CD4-positive, alpha-beta memory T cell (primary cell): Measurements from ENCODE around the gene LKAAEAR1. TPM values are rescaled to one million over a fixed set of nuclear protein-coding genes. Genes with fewer than 3 reads are reported as not detected.

Source experiments
- CTCF ChIA-PET: fragments of 350-600 bp; sonication (Branson Sonifier 250); formaldehyde crosslinking; loops from one replicate; lab custom pipeline; 2021; ENCODE audit warnings: inconsistent platforms; ENCODE audit not compliant: partially characterized antibody; lab: Charles Lee
- POLR2A ChIA-PET: fragments of 350-600 bp; sonication (Branson Sonifier 250); formaldehyde crosslinking; loops from one replicate; lab custom pipeline; 2021; ENCODE audit not compliant: partially characterized antibody; lab: Charles Lee
- DNase-seq, 5 donors: peaks; one replicate each; pipeline versions ENCODE4 v3.0.0 to v3.0.0-alpha.2; 2020 to 2022; ENCODE audit warnings: mixed read lengths in 1 of 5
- H3K27ac ChIP-seq: one replicate; pipeline ENCODE4 v1.7.0; 2013; ENCODE audit warnings: low read depth, low read length
- H3K27me3 ChIP-seq: 2 replicates; pipeline ENCODE4 v1.7.0; 2013; ENCODE audit warnings: mild to moderate bottlenecking, low read length, moderate library complexity; ENCODE audit not compliant: insufficient read depth
- H3K36me3 ChIP-seq: 2 replicates; pipeline ENCODE4 v1.7.0; 2013; ENCODE audit warnings: mild to moderate bottlenecking, low read length, moderate library complexity; ENCODE audit not compliant: insufficient read depth
- H3K4me1 ChIP-seq: 2 replicates; pipeline ENCODE4 v1.7.0; 2013; ENCODE audit warnings: mild to moderate bottlenecking, low read length, moderate library complexity; ENCODE audit not compliant: insufficient read depth
- H3K4me3 ChIP-seq, 2 donors: one replicate each; pipeline ENCODE4 v1.7.0; 2013; ENCODE audit warnings: low read length in 2 of 2, mild to moderate bottlenecking in 1 of 2
- H3K9me3 ChIP-seq, 2 donors: one replicate each; pipeline ENCODE4 v1.7.0; 2013; ENCODE audit warnings: low read length in 2 of 2, control low read depth in 1 of 2; ENCODE audit not compliant: control insufficient read depth in 1 of 2
- H3K27ac Mint-ChIP-seq, 7 donors: one replicate each; pipeline ENCODE4 v1.8.0; 2020 to 2021; ENCODE audit warnings: mixed read lengths in 7 of 7, mild to moderate bottlenecking in 6 of 7, inconsistent platforms in 3 of 7, moderate library complexity in 3 of 7
- H3K27me3 Mint-ChIP-seq, 2 donors: one replicate each; pipeline ENCODE4 v1.8.0; 2020 to 2021; ENCODE audit warnings: mixed read lengths in 2 of 2
- H3K36me3 Mint-ChIP-seq, 2 donors: one replicate each; pipeline ENCODE4 v1.8.0; 2020 to 2021; ENCODE audit warnings: mixed read lengths in 2 of 2, inconsistent platforms in 1 of 2, mild to moderate bottlenecking in 1 of 2
- H3K4me1 Mint-ChIP-seq, 4 donors: one replicate each; pipeline ENCODE4 v1.8.0; 2020 to 2021; ENCODE audit warnings: mixed read lengths in 4 of 4, mild to moderate bottlenecking in 1 of 4
- H3K4me3 Mint-ChIP-seq, 8 donors: one replicate each; pipeline ENCODE4 v1.8.0; 2020 to 2021; ENCODE audit warnings: mixed read lengths in 8 of 8, mild to moderate bottlenecking in 7 of 8, moderate library complexity in 6 of 8, inconsistent platforms in 3 of 8
- H3K9me3 Mint-ChIP-seq, 8 donors: one replicate each; pipeline ENCODE4 v1.8.0; 2020 to 2021; ENCODE audit warnings: mixed read lengths in 8 of 8, mild to moderate bottlenecking in 5 of 8, inconsistent platforms in 3 of 8, moderate library complexity in 1 of 8
- intact Hi-C: fragments of 100-400 bp; cut with micrococcal nuclease; formaldehyde crosslinking; loops from one replicate; pipeline ENCODE4 v1.15.1; 2023
- polyA plus RNA-seq, 2 donors: library from polyadenylated mRNA; unstranded; fragments of 300-500 nt; fragmentation: Illumina TruSeq; gene quantifications; one replicate each; pipeline ENCODE4 v1.2.3, GENCODE V29; 2021
- total RNA-seq, 2 experiments: library from RNA; stranded (reverse); gene quantifications; one replicate each; pipeline ENCODE4 v1.2.3, GENCODE V29; 2021

The LKAAEAR1 gene
- total and polyA plus RNA-seq, 4 experiments from 2014 or later: 0.30 to 0.63 (median 0.39) TPM; not detected in 1

- H3K27ac ChIP-seq: no peak overlapping the region
- ChIA-PET POLR2A (interaction anchor here (0.5 to 1.7 kb wide), 3 partner anchors 65 to 193 kb away, joined by 3 read pairs; no protein-coding TSS in a partner anchor), CTCF (interaction anchor here (0.8 to 5.2 kb wide), 6 partner anchors 13 to 102 kb away, joined by 3 to 73 read pairs (median 5); partner anchors contain the start of gene SAMD10)
Observed at GRCh38 chr20:64082126-64082731, 2.0 kb downstream of the LKAAEAR1 start.

GRCh38 chr20:64081624-64081964, 2.6 kb downstream of the LKAAEAR1 start:
- peaks cover 0 to 8% of the 10 kb centered on the region in 2 donors for H3K36me3 Mint-ChIP-seq
- peaks cover 11 to 56% (median 31%) of the 10 kb centered on the region in 4 donors for H3K4me1 Mint-ChIP-seq
- DNase-seq: no peak
- no peak overlapping the region for H3K4me3 ChIP-seq
- CTCF ChIA-PET: interaction anchor here (0.5 to 5.2 kb wide), 5 partner anchors 12 to 41 kb away, joined by 3 to 73 read pairs (median 3); no protein-coding TSS in a partner anchor
- H3K4me3 Mint-ChIP-seq: peak overlapping the region; percentile 46 to 86 (median 62)
- H3K27me3 ChIP-seq: no peaks in the 10 kb centered on the region
- POLR2A ChIA-PET: no interaction called here
- peaks cover 37% of the 10 kb centered on the region for H3K4me1 ChIP-seq
- H3K27ac ChIP-seq: no peak overlapping the region
- no peaks in the 10 kb centered on the region for H3K36me3 ChIP-seq
- no peaks in the 10 kb centered on the region for H3K27me3 Mint-ChIP-seq
- peak overlapping the region in 5 of 7 donors; percentile 17 to 89 (median 65) for H3K27ac Mint-ChIP-seq
- intact Hi-C loops: no loop called here
- H3K9me3 Mint-ChIP-seq: peaks cover 0 to 5% (median 0%) of the 10 kb centered on the region in 8 donors
- no peaks in the 10 kb centered on the region for H3K9me3 ChIP-seq

More at GRCh38 chr20:64082126-64082731, 2.0 kb downstream of the LKAAEAR1 start:
- no peak for DNase-seq
- H3K4me3 Mint-ChIP-seq: peak overlapping the region in 7 of 8 donors; percentile 48 to 86 (median 66)
- H3K4me1 Mint-ChIP-seq: peaks cover 11 to 53% (median 29%) of the 10 kb centered on the region in 4 donors
- H3K27ac Mint-ChIP-seq: peak overlapping the region in 5 of 7 donors; percentile 17 to 89 (median 25)
- no peaks in the 10 kb centered on the region for H3K27me3 ChIP-seq
- no peak overlapping the region for H3K4me3 ChIP-seq
- H3K36me3 Mint-ChIP-seq: peaks cover 0 to 8% of the 10 kb centered on the region in 2 donors
- intact Hi-C loops: no loop called here
- no peaks in the 10 kb centered on the region for H3K36me3 ChIP-seq
- H3K4me1 ChIP-seq: peaks cover 30% of the 10 kb centered on the region
- no peaks in the 10 kb centered on the region for H3K27me3 Mint-ChIP-seq
- H3K9me3 Mint-ChIP-seq: peaks cover 0 to 8% (median 0%) of the 10 kb centered on the region in 8 donors
- H3K9me3 ChIP-seq: no peaks in the 10 kb centered on the region

- POLR2A ChIA-PET: interaction anchor here (3.3 kb wide), 1 partner anchor 344 kb away, joined by 22 read pairs; the partner anchor contains the start of gene LIME1
- intact Hi-C loops: no loop called here
- H3K4me3 ChIP-seq: no peak overlapping the region
- no peaks in the 10 kb centered on the region for H3K9me3 ChIP-seq
- Mint-ChIP-seq H3K27me3 (no peaks in the 10 kb centered on the region), H3K27ac (peak overlapping the region; percentile 82 to 94 (median 89)), H3K9me3 (peaks cover 0 to under 1% (median 0%) of the 10 kb centered on the region in 8 donors), H3K4me3 (peak overlapping the region; percentile 76 to 86 (median 81)), H3K36me3 (peaks cover 0 to 10% of the 10 kb centered on the region in 2 donors), H3K4me1 (peaks cover 11 to 56% (median 34%) of the 10 kb centered on the region in 4 donors)
- no peaks in the 10 kb centered on the region for H3K27me3 ChIP-seq
- CTCF ChIA-PET: interaction anchor here (0.5 to 5.2 kb wide), 5 partner anchors 20 to 41 kb away, joined by 3 to 73 read pairs (median 6); no protein-coding TSS in a partner anchor
- DNase-seq: no peak
- peaks cover 42% of the 10 kb centered on the region for H3K4me1 ChIP-seq
- peak overlapping the region; percentile 63 for H3K27ac ChIP-seq
- peaks cover 5% of the 10 kb centered on the region for H3K36me3 ChIP-seq
Observed at GRCh38 chr20:64080813-64081623, 3.2 kb downstream of the LKAAEAR1 start.

- H3K4me1 ChIP-seq: peaks cover 48% of the 10 kb centered on the region
- POLR2A ChIA-PET: interaction anchor here (0.9 to 3.5 kb wide), 14 partner anchors 10 to 1076 kb away, joined by 3 to 29 read pairs (median 6); partner anchors contain the start of genes LIME1, PCMTD2, PPDPF and TCEA2
Observed at GRCh38 chr20:64080013-64080812, 4.0 kb downstream of the LKAAEAR1 start, which contains the start of gene OPRL1. Gene OPRL1 (plus strand): TSS chr20:64080082. CDS start chr20:64092721, 12,639 bp downstream.

GRCh38 chr20:64079273-64080012, 4.8 kb downstream of the LKAAEAR1 start, which contains the start of gene RGS19:
Gene RGS19 (minus strand): TSS chr20:64079518. CDS start chr20:64076886, 2,632 bp downstream.
- Mint-ChIP-seq H3K27me3 (no peaks in the 10 kb centered on the region), H3K9me3 (no peaks in the 10 kb centered on the region), H3K36me3 (peaks cover 0 to 19% of the 10 kb centered on the region in 2 donors), H3K4me3 (peak within 1 kb of the TSS; percentile 86 to 95 (median 90)), H3K4me1 (peaks cover 10 to 61% (median 34%) of the 10 kb centered on the region in 4 donors), H3K27ac (peak within 1 kb of the TSS; percentile 83 to 93 (median 92))
- POLR2A ChIA-PET: interaction anchor here (0.9 to 3.5 kb wide), 15 partner anchors 9 to 1075 kb away, joined by 3 to 29 read pairs (median 7); partner anchors contain the start of genes LIME1, PCMTD2, PPDPF and PRPF6
- H3K4me1 ChIP-seq: peaks cover 47% of the 10 kb centered on the region
- H3K9me3 ChIP-seq: no peaks in the 10 kb centered on the region
- peak within 1 kb of the TSS; percentile 74 for H3K27ac ChIP-seq
- H3K4me3 ChIP-seq: peak within 1 kb of the TSS; percentile 73 to 97
- H3K36me3 ChIP-seq: peaks cover 13% of the 10 kb centered on the region
- CTCF ChIA-PET: interaction anchor here (0.7 to 2.2 kb wide), 7 partner anchors 10 to 177 kb away, joined by 3 to 7 read pairs (median 4); no protein-coding TSS in a partner anchor
- intact Hi-C loops: loop anchor here (2.0 kb wide), 1 partner anchor 175 kb away; the partner anchor contains the start of gene PCMTD2
- H3K27me3 ChIP-seq: no peaks in the 10 kb centered on the region
- peak; percentile 64 to 80 (median 67) for DNase-seq

More at GRCh38 chr20:64080013-64080812, 4.0 kb downstream of the LKAAEAR1 start, which contains the start of gene OPRL1:
- H3K27ac Mint-ChIP-seq: peak within 1 kb of the TSS; percentile 83 to 94 (median 92)
- H3K4me3 Mint-ChIP-seq: peak within 1 kb of the TSS; percentile 86 to 95 (median 90)
- CTCF ChIA-PET: interaction anchor here (1.0 to 5.2 kb wide), 6 partner anchors 18 to 176 kb away, joined by 3 to 73 read pairs (median 5); no protein-coding TSS in a partner anchor
- H3K36me3 ChIP-seq: peaks cover 9% of the 10 kb centered on the region
- H3K4me1 Mint-ChIP-seq: peaks cover 11 to 62% (median 37%) of the 10 kb centered on the region in 4 donors
- H3K36me3 Mint-ChIP-seq: peaks cover 0 to 15% of the 10 kb centered on the region in 2 donors
- intact Hi-C loops: no loop called here
- H3K27me3 Mint-ChIP-seq: no peaks in the 10 kb centered on the region
- H3K4me3 ChIP-seq: peak within 1 kb of the TSS; percentile 73 to 97
- H3K27me3 ChIP-seq: no peaks in the 10 kb centered on the region
- no peaks in the 10 kb centered on the region for H3K9me3 ChIP-seq
- H3K27ac ChIP-seq: peak within 1 kb of the TSS; percentile 74
- H3K9me3 Mint-ChIP-seq: no peaks in the 10 kb centered on the region
- DNase-seq: peak; percentile 50 to 86 (median 57)
